Measurements from ENCODE around the gene KLHDC9.

Gene KLHDC9

DNA sequence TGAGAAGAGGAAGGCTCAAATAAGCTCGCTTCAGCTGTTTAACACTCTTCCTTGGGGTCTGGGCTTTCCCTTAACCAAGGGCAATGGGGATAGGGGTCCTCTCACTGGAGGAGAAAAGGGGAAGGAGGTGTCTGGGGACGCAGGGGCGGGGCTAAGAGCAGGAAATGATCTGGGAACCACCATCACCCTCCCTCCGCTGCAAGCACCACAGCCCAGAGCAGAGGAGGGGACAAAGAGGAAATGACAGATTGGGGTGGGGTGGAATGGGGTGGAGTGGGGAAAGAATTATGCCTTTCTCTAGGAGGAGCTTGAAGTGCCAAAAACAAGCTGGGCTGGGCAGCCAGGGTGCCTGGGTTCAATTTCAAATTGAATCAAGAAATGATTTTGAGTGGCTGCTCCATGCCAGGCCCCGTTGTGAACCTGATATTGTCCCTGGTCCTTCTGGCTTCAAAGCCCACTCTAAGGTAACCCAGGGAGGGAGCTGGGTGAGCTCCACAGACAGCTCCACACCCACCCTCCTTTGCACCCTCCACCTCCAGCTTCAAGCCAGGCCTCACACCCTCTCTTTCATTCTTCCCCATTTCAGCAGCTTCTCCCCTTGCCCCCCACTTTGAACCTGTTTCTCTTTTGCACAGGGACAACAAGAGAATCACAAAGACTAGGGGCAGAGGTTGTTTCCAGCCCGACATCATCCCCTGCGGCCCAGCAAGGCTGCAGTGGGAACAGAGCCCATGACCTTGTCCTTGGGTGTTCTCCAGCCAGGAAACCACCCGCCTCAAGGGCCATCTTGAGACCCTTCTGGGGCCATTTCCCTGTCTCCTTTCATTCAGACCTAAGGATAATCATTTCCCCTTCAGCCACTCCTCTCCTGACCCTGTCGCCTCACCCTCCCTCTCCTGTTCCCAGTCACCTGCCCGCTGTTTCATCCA is 29.6 kb upstream of the KLHDC9 start:
- peak; percentile 21 for TF ChIP-seq POLR2AphosphoS5 (IDR thresholded peaks at IDR 0.05; ENCODE audit: low read depth)
- TF ChIP-seq GABPA (IDR thresholded peaks at IDR 0.05; ENCODE audit: low read depth): peak; percentile 55
- TF ChIP-seq SPI1 (IDR thresholded peaks at IDR 0.05; ENCODE audit: borderline replicate concordance, low read depth): peak; percentile 87
- TF ChIP-seq, protein P1, sequence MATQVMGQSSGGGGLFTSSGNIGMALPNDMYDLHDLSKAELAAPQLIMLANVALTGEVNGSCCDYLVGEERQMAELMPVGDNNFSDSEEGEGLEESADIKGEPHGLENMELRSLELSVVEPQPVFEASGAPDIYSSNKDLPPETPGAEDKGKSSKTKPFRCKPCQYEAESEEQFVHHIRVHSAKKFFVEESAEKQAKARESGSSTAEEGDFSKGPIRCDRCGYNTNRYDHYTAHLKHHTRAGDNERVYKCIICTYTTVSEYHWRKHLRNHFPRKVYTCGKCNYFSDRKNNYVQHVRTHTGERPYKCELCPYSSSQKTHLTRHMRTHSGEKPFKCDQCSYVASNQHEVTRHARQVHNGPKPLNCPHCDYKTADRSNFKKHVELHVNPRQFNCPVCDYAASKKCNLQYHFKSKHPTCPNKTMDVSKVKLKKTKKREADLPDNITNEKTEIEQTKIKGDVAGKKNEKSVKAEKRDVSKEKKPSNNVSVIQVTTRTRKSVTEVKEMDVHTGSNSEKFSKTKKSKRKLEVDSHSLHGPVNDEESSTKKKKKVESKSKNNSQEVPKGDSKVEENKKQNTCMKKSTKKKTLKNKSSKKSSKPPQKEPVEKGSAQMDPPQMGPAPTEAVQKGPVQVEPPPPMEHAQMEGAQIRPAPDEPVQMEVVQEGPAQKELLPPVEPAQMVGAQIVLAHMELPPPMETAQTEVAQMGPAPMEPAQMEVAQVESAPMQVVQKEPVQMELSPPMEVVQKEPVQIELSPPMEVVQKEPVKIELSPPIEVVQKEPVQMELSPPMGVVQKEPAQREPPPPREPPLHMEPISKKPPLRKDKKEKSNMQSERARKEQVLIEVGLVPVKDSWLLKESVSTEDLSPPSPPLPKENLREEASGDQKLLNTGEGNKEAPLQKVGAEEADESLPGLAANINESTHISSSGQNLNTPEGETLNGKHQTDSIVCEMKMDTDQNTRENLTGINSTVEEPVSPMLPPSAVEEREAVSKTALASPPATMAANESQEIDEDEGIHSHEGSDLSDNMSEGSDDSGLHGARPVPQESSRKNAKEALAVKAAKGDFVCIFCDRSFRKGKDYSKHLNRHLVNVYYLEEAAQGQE (IDR thresholded peaks at IDR 0.05; ENCODE audit: insufficient replicate concordance, low read depth): no peak
- no peak for TF ChIP-seq CTCF (IDR thresholded peaks at IDR 0.05; ENCODE audit: insufficient read depth, low read length)
- Histone ChIP-seq H3K27ac (replicated peaks) (peak overlapping the region; percentile 95), H3K27me3 (ENCODE audit: insufficient read depth, poor library complexity, severe bottlenecking) (no peaks in the 10 kb centered on the region), H3K4me3 (replicated peaks; ENCODE audit: insufficient read depth, low read length) (peak overlapping the region; percentile 58)
- DNase-seq (ENCODE audit: low read depth in 1 of 2, low spot score in 1 of 2): peak; percentile 74 to 96

- H3K27me3 ChIP-seq (ENCODE audit: insufficient read depth, poor library complexity, severe bottlenecking): no peaks in the 10 kb centered on the region
- TF ChIP-seq GABPA (IDR thresholded peaks at IDR 0.05; ENCODE audit: low read depth): no peak
- TF ChIP-seq, protein P1 (IDR thresholded peaks at IDR 0.05; ENCODE audit: insufficient replicate concordance, low read depth): no peak
- TF ChIP-seq CTCF (IDR thresholded peaks at IDR 0.05; ENCODE audit: insufficient read depth, low read length): no peak
- TF ChIP-seq POLR2AphosphoS5 (IDR thresholded peaks at IDR 0.05; ENCODE audit: low read depth): no peak
- TF ChIP-seq SPI1 (IDR thresholded peaks at IDR 0.05; ENCODE audit: borderline replicate concordance, low read depth): no peak
- H3K27ac ChIP-seq (replicated peaks): peak overlapping the region; percentile 95
- peak overlapping the region; percentile 58 for H3K4me3 ChIP-seq (replicated peaks; ENCODE audit: insufficient read depth, low read length)
- no peak for DNase-seq (ENCODE audit: low read depth in 1 of 2, low spot score in 1 of 2)
Observed at GRCh38 chr1:161069241-161069640, 28.9 kb upstream of the KLHDC9 start.

GRCh38 chr1:161069731-161070270 is 28.4 kb upstream of the KLHDC9 start, which contains the start of gene ARHGAP30:
Gene ARHGAP30 (minus strand): TSS chr1:161069891. CDS start chr1:161069624, 267 bp downstream.
- Histone ChIP-seq H3K4me3 (replicated peaks; ENCODE audit: insufficient read depth, low read length) (peak within 1 kb of the TSS; percentile 58), H3K27me3 (ENCODE audit: insufficient read depth, poor library complexity, severe bottlenecking) (no peaks in the 10 kb centered on the region), H3K27ac (replicated peaks) (peak within 1 kb of the TSS; percentile 95)
- TF ChIP-seq SPI1 (IDR thresholded peaks at IDR 0.05; ENCODE audit: borderline replicate concordance, low read depth): peak; percentile 84
- no peak for TF ChIP-seq CTCF (IDR thresholded peaks at IDR 0.05; ENCODE audit: insufficient read depth, low read length)
- TF ChIP-seq, protein P1 (IDR thresholded peaks at IDR 0.05; ENCODE audit: insufficient replicate concordance, low read depth): peak; percentile 16
- TF ChIP-seq GABPA (IDR thresholded peaks at IDR 0.05; ENCODE audit: low read depth): peak; percentile 95
- peak; percentile 92 for TF ChIP-seq POLR2AphosphoS5 (IDR thresholded peaks at IDR 0.05; ENCODE audit: low read depth)
- DNase-seq (ENCODE audit: low read depth in 1 of 2, low spot score in 1 of 2): peak; percentile 98 to 99

All from HL-60 (cell line).